Measurements from ENCODE around the gene REC8. TPM values are rescaled to one million over a fixed set of nuclear protein-coding genes. Genes with fewer than 3 reads are reported as not detected.

REC8 gene
- total and polyA plus RNA-seq, 2 donors: 5.8 to 8.5 TPM

DNA sequence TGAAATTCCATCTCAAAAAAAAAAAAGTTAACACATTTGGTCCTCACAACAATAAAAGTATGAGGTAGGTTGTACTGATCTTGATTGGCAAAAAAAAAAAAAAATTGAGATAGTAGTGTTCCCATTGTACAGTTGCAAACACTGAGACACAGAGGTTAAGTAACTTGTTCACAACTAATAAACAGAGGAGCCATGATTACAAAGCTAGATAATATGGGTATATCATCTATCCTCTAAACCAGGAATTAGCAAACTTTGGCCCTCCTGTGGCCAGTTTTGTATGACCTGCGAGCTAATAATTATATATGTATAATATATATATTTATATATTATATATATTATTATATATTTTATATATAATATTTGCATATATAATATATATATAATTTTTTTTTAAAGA, 38.1 kb upstream of the REC8 start:
- WGBS: 89% methylated on average over 1 of the region's 1 CpG
- Histone ChIP-seq H3K27ac (ENCODE audit: low read depth) (no peak overlapping the region), H3K36me3 (ENCODE audit: insufficient read depth) (peaks cover 1% of the 10 kb centered on the region), H3K4me1 (ENCODE audit: insufficient read depth) (no peaks in the 10 kb centered on the region), H3K4me3 (ENCODE audit: low read depth, low read length) (no peak overlapping the region)
- no peak for DNase-seq (ENCODE audit: extremely low spot score)

DNA sequence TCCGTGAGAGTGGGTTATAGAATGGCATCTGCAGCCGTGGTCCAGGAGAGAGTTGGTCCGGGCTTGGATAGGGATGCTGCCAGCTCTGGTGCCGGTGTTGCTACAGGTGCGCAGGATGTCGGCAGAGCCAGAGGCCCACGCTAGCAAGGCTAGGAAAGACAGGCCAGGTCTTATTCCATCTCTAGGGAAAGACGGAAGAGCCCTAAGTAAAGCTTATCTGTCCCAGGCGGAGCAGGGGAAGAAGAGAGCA, 36.4 kb upstream of the REC8 start:
- WGBS: 5% methylated on average over 9 of the region's 9 CpGs
- no peak for DNase-seq (ENCODE audit: extremely low spot score)
- H3K36me3 ChIP-seq (ENCODE audit: insufficient read depth): peaks cover 1% of the 10 kb centered on the region
- H3K27ac ChIP-seq (ENCODE audit: low read depth): peak overlapping the region; percentile 77
- H3K4me1 ChIP-seq (ENCODE audit: insufficient read depth): no peaks in the 10 kb centered on the region
- H3K4me3 ChIP-seq (ENCODE audit: low read depth, low read length): peak overlapping the region; percentile 95

DNA sequence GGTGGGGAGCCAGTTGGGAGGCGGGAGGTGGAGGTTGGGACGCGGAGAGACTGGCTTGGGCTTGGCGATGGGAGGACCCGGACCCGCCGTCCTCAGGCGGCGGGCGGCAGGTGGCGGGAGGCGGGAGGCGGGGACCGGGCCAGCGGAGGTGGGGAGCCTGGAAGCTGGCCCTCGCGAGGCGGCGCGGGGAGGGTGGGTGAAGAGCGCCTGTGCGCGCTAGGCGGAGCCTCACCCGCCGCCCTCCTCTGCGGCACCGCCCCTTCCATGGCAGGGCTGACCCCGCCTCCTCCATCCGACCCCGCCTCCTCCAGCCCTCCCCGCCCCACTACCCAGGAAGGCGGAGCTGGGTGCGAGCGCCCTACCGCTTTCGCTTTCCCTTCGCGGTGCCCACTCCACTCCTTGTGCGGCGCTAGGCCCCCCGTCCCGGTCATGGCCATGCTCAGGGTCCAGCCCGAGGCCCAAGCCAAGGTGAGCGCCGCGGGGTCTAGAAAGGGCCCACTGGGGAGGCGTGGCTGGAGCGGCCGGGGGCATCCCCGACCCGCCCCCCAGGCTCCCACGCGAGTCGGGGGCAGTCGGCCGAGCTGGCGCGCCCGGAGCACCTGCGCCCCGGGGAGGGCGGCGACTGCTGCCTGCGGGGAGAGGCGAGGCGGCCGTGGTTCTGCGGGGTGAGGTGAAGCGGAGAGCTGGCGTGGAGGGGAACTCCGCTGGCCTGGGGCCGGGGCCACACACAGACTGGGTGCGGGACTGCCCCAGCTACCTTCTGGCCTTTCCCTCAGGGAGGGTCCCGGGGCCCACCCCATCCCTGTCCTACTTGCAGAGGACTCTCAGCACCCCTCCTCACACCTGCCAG, 35.8 kb upstream of the REC8 start, which contains the start of gene PSME1:
TSS of gene PSME1 (plus strand) at position 361 of the 850 bp plus-strand sequence. CDS start at position 430, 69 bp downstream.
- H3K36me3 ChIP-seq (ENCODE audit: insufficient read depth): peaks cover 1% of the 10 kb centered on the region
- peak within 1 kb of the TSS; percentile 95 for H3K4me3 ChIP-seq (ENCODE audit: low read depth, low read length)
- DNase-seq (ENCODE audit: extremely low spot score): peak; percentile 64
- no peaks in the 10 kb centered on the region for H3K4me1 ChIP-seq (ENCODE audit: insufficient read depth)
- under 1% methylated on average over 75 of the region's 75 CpGs for WGBS
- H3K27ac ChIP-seq (ENCODE audit: low read depth): peak within 1 kb of the TSS; percentile 81

DNA sequence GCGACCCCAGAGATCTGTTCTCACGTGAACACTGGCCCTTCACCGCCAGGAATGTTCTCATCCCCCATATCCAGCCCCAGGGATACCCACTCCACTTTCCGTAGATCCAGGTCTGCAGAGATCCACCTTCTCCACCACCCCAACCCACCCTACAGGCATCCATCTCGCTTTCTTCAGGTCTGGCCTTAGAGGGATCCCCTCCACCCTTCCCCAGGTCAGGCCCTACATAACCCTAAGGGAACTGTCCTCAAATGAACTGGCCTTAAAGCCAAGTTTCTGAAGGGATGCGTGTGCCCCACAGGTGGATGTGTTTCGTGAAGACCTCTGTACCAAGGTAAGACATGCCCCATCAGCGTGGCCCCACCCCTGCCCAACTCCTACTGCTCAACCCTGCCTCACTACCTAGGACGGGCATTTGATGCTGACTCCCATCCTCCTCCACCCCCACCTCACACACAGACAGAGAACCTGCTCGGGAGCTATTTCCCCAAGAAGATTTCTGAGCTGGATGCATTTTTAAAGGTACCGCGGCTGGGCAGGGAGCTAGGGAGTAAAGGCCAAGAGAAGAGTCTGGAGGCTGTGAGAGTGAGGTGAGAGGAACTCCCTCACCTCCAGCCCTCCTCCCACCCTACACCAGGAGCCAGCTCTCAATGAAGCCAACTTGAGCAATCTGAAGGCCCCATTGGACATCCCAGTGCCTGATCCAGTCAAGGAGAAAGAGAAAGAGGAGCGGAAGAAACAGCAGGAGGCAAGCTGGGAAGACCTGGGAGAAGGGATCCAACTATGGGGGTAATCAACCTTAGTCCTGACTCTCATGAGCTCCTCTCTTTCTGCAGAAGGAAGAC, 35.0 kb upstream of the REC8 start:
- WGBS: 39% methylated on average over 13 of the region's 13 CpGs
- Histone ChIP-seq H3K27ac (ENCODE audit: low read depth) (peak overlapping the region; percentile 81), H3K36me3 (ENCODE audit: insufficient read depth) (peaks cover 1% of the 10 kb centered on the region), H3K4me3 (ENCODE audit: low read depth, low read length) (peak overlapping the region; percentile 95), H3K4me1 (ENCODE audit: insufficient read depth) (no peaks in the 10 kb centered on the region)
- DNase-seq (ENCODE audit: extremely low spot score): no peak

DNA sequence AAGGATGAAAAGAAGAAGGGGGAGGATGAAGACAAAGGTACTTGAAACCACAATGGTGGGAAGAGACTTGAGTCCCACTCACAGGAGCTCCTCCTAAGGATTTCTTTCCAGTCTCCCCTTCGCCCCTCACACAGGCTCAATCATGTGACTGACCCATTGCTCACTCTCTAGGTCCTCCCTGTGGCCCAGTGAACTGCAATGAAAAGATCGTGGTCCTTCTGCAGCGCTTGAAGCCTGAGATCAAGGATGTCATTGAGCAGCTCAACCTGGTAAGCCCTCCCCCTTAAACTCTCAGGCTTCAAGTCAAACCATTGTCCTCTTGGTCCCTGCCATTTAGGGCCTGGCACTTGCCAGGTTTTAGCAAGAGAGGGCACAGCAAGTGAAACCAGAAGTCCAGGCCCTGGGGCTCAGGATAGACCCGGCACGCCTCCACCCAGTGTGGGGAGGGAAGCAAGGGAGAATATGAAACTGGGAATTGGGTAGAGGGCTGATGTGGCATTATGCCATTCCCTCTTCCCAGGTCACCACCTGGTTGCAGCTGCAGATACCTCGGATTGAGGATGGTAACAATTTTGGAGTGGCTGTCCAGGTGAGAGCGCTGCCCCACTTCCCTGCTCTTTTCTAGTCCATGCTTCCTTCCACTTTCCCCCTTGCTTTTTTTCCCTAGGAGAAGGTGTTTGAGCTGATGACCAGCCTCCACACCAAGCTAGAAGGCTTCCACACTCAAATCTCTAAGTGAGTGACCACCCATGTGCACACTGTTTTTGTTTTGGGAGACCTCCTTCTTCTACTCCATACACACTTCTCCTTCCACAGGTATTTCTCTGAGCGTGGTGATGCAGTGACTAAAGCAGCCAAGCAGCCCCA, 34.1 kb upstream of the REC8 start:
- peaks cover 1% of the 10 kb centered on the region for H3K36me3 ChIP-seq (ENCODE audit: insufficient read depth)
- WGBS: 86% methylated on average over 8 of the region's 8 CpGs
- no peak overlapping the region for H3K4me3 ChIP-seq (ENCODE audit: low read depth, low read length)
- DNase-seq (ENCODE audit: extremely low spot score): no peak
- no peak overlapping the region for H3K27ac ChIP-seq (ENCODE audit: low read depth)
- H3K4me1 ChIP-seq (ENCODE audit: insufficient read depth): no peaks in the 10 kb centered on the region

DNA sequence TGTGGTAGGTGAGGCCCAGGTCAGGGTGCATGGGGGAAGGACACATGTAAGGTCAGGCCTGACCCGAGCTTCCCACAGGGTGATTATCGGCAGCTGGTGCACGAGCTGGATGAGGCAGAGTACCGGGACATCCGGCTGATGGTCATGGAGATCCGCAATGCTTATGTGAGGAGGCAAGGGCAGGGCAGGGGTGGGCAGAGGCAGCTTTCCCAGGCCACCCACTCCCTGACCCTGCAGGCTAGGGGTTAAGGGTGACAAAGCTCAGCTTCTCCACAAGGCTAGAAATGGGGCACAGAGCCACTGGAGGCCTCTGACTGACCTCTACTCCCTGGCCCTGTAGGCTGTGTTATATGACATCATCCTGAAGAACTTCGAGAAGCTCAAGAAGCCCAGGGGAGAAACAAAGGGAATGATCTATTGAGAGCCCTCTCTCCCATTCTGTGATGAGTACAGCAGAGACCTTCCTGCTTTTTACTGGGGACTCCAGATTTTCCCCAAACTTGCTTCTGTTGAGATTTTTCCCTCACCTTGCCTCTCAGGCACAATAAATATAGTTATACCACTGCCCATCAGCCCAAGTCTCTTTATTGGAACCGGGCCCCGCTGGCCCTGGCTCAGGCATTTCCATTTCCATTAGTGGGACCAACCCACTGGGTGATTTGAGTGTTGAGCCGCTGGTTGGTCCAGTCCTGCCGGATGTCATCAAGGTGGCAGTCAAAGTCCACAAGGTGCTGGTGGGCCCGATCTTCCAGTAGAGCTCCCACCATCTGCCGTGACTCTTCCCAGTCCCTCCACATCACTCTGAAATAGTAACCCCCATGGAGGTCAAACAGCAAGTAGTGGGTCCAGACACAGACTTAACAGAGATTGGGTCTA, 33.2 kb upstream of the REC8 start:
- Histone ChIP-seq H3K36me3 (ENCODE audit: insufficient read depth) (peaks cover 1% of the 10 kb centered on the region), H3K4me1 (ENCODE audit: insufficient read depth) (no peaks in the 10 kb centered on the region), H3K27ac (ENCODE audit: low read depth) (no peak overlapping the region), H3K4me3 (ENCODE audit: low read depth, low read length) (no peak overlapping the region)
- WGBS: 83% methylated on average over 13 of the region's 13 CpGs
- no peak for DNase-seq (ENCODE audit: extremely low spot score)

DNA sequence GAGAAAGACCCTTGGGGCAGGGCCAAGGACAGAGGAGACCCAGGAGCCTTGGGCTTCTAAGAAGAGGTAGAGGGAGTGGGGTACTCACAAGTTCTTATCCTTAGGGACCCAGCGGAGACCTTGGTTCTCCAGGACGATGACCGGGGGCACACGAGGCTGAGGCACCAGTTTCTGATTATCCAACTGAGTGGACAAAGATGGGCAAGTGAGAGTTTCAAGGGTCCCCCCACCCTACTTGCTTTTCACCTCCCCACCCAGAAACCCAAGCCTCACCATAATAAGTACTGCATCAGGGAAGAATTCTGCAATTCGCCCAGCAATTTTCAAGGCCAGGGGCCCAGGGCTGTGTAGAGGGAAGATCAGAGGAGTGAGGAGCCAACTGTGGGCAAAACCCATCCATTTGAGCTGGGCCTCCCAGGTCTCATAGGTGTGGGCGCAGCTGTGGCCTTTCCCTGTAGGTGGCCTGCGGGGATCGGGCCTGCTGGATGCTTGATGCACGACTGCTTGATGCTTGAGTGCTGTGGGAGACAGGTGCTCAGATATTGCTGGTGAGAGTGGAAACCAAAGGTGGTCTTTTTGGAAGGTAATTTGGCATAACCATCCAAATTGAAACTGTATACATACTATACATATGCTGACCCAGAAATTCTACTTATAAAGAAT, 32.5 kb upstream of the REC8 start:
- no peaks in the 10 kb centered on the region for H3K4me1 ChIP-seq (ENCODE audit: insufficient read depth)
- 93% methylated on average over 9 of the region's 9 CpGs for WGBS
- DNase-seq (ENCODE audit: extremely low spot score): no peak
- H3K4me3 ChIP-seq (ENCODE audit: low read depth, low read length): no peak overlapping the region
- H3K27ac ChIP-seq (ENCODE audit: low read depth): no peak overlapping the region
- H3K36me3 ChIP-seq (ENCODE audit: insufficient read depth): peaks cover 1% of the 10 kb centered on the region

DNA sequence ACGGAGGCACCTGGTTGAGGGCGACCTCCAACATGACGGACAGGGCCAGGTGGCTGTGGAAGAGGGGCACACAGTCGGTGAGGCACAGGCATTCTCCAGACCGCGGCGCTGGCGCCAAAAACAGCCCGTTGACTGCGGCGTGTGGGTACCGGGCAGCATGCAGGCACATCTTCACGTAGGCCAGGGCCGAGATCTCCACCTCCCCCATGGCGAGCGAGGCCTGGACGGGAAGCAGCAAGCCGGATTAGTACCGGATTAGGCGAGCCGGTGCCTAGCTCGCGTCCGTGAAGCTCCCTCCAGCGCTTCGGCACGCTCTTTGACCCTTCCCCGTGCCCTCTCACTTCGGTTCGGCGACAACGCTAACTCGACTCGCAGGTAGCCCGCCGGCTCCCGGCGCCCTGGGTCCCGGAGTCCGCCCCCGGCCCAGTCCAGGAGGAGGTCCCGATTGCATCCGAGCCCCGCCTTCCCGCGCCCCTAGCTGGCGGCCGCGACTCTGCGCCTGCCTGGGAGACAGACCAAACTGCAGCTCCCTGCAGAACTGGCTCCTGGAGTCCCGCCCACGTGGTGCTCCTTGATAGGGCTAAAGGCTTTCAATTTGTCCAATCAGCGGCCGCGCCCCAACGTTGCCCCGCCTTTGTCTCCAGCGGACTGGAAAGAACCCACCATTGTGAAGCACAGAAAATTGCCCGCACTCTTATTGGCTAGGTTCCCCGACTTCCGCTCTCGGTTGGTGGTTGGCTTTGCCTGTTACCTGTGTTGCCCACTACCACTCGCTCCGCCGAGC, 30.6 kb upstream of the REC8 start, which contains the start of gene EMC9:
TSS of gene EMC9 (minus strand) at position 495 of the 784 bp plus-strand sequence. CDS start at position 208, 287 bp downstream.
- peak; percentile 99 for DNase-seq (ENCODE audit: extremely low spot score)
- H3K27ac ChIP-seq (ENCODE audit: low read depth): peak within 1 kb of the TSS; percentile 77
- H3K36me3 ChIP-seq (ENCODE audit: insufficient read depth): peaks cover 1% of the 10 kb centered on the region
- H3K4me1 ChIP-seq (ENCODE audit: insufficient read depth): no peaks in the 10 kb centered on the region
- H3K4me3 ChIP-seq (ENCODE audit: low read depth, low read length): peak within 1 kb of the TSS; percentile 54
- WGBS: under 1% methylated on average over 65 of the region's 65 CpGs

DNA sequence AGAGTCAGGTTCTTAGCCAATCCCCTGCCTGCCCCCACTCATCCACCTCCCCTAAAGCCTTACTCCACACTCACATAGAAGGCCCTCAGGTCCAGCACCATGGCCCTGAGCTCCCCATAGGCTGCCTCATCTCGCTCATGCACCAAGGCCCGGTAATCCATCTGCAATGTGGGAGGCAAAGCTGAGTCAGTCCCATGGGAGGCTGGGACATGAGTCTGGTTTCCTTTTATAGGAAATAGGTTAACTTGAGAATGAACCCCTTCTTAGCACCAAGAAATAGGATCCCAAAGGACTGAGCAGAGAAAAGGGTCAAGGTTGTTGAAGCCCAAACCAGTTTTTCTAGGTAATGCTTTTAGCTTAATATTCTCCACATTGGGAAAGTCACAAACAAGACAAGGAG, 28.4 kb upstream of the REC8 start:
- Histone ChIP-seq H3K36me3 (ENCODE audit: insufficient read depth) (no peaks in the 10 kb centered on the region), H3K4me1 (ENCODE audit: insufficient read depth) (no peaks in the 10 kb centered on the region), H3K4me3 (ENCODE audit: low read depth, low read length) (no peak overlapping the region), H3K27ac (ENCODE audit: low read depth) (no peak overlapping the region)
- no peak for DNase-seq (ENCODE audit: extremely low spot score)
- WGBS: 94% methylated on average over 2 of the region's 2 CpGs

DNA sequence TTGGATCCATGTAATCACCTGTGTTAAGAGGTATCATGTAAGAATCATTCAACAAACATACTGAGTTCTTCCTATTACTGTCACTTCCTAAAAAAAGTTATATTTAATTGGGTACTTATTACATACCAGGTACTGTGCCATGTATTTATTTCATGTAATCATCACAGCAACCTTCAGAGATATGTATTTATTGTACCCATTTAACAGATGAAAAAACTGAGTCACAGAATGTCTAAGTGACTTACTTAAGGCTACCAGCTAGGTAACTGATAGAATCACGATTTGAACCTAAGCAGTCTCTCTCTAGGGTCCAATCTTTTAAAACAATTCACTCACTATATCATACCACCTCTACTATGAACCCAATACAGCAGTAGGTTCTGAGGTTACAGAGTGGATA, 27.4 kb upstream of the REC8 start:
- H3K4me1 ChIP-seq (ENCODE audit: insufficient read depth): no peaks in the 10 kb centered on the region
- 94% methylated on average over 1 of the region's 1 CpG for WGBS
- no peak overlapping the region for H3K27ac ChIP-seq (ENCODE audit: low read depth)
- H3K36me3 ChIP-seq (ENCODE audit: insufficient read depth): no peaks in the 10 kb centered on the region
- H3K4me3 ChIP-seq (ENCODE audit: low read depth, low read length): no peak overlapping the region
- no peak for DNase-seq (ENCODE audit: extremely low spot score)

DNA sequence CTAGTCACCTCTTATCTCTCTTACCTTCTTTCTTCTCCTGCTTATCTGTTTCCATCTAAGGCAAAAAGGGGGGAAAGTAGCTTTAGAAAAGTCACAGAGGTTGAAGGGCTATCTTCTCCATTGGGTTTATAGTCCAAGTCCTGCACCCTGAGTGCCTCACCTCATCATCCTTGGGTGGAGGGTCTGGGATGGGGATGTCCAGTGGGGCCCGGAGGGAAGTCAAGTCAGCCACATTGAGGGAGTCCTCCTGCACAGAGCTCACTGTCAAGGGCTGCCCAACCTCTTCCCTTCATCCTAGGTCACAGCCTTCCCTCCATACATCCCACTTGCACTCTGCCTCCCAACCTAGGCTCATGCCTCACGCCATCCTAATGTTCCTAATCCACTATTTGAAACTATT, 26.7 kb upstream of the REC8 start:
- H3K36me3 ChIP-seq (ENCODE audit: insufficient read depth): no peaks in the 10 kb centered on the region
- H3K4me3 ChIP-seq (ENCODE audit: low read depth, low read length): no peak overlapping the region
- no peak overlapping the region for H3K27ac ChIP-seq (ENCODE audit: low read depth)
- 91% methylated on average over 2 of the region's 2 CpGs for WGBS
- H3K4me1 ChIP-seq (ENCODE audit: insufficient read depth): no peaks in the 10 kb centered on the region
- DNase-seq (ENCODE audit: extremely low spot score): no peak
